Measurements from ENCODE around the gene CORO6. TPM values are rescaled to one million over a fixed set of nuclear protein-coding genes. Genes with fewer than 3 reads are reported as not detected.
"Not testable (repeated sequence)": the region's sequence is repeated elsewhere in the genome, so short reads cannot be mapped to it uniquely, and the experiment has no call there.

Gene CORO6
- 4.6 TPM for total RNA-seq

- peak in 2 of 3 donors; percentile 48 to 61 for DNase-seq (ENCODE audit: low read depth in 2 of 3, low spot score in 2 of 3)
Observed at GRCh38 chr17:29622337-29623282, at the start of gene CORO6. CORO6 (minus strand) TSS chr17:29622912; CDS start chr17:29621421, 1,491 bp downstream.

- no peak for DNase-seq (ENCODE audit: low read depth in 2 of 3, low spot score in 2 of 3)
Observed at GRCh38 chr17:29671661-29672060, 48.9 kb upstream of the CORO6 start.

GRCh38 chr17:29669266-29669665 lies 46.6 kb upstream of the CORO6 start:
- DNase-seq (ENCODE audit: low read depth in 2 of 3, low spot score in 2 of 3), result no peak

GRCh38 chr17:29667969-29668368 lies 45.3 kb upstream of the CORO6 start:
- DNase-seq (ENCODE audit: low read depth in 2 of 3, low spot score in 2 of 3), result no peak

GRCh38 chr17:29665481-29665810 lies 42.7 kb upstream of the CORO6 start:
- no peak for DNase-seq (ENCODE audit: low read depth in 2 of 3, low spot score in 2 of 3)

- DNase-seq (ENCODE audit: low read depth in 2 of 3, low spot score in 2 of 3), result no peak
Observed at GRCh38 chr17:29664743-29665480, 42.2 kb upstream of the CORO6 start.

- no peak for DNase-seq (ENCODE audit: low read depth in 2 of 3, low spot score in 2 of 3)
Observed at GRCh38 chr17:29663155-29663554, 40.4 kb upstream of the CORO6 start.

- DNase-seq (ENCODE audit: low read depth in 2 of 3, low spot score in 2 of 3), result no peak
Observed at GRCh38 chr17:29661213-29661612, 38.5 kb upstream of the CORO6 start.

GRCh38 chr17:29659155-29659554 lies 36.4 kb upstream of the CORO6 start:
- peak in 1 of 3 donors; percentile 55 for DNase-seq (ENCODE audit: low read depth in 2 of 3, low spot score in 2 of 3)

- DNase-seq (ENCODE audit: low read depth in 2 of 3, low spot score in 2 of 3), result no peak
Observed at GRCh38 chr17:29655323-29655722, 32.6 kb upstream of the CORO6 start.

- no peak for DNase-seq (ENCODE audit: low read depth in 2 of 3, low spot score in 2 of 3)
Observed at GRCh38 chr17:29653995-29654714, 31.4 kb upstream of the CORO6 start.

GRCh38 chr17:29652976-29653375 lies 30.3 kb upstream of the CORO6 start:
- no peak for DNase-seq (ENCODE audit: low read depth in 2 of 3, low spot score in 2 of 3)

GRCh38 chr17:29651913-29652312 lies 29.2 kb upstream of the CORO6 start:
- not testable (repeated sequence) for DNase-seq (ENCODE audit: low read depth in 2 of 3, low spot score in 2 of 3)

GRCh38 chr17:29650396-29650795 lies 27.7 kb upstream of the CORO6 start:
- no peak for DNase-seq (ENCODE audit: low read depth in 2 of 3, low spot score in 2 of 3)

GRCh38 chr17:29649359-29649758 lies 26.6 kb upstream of the CORO6 start:
- no peak for DNase-seq (ENCODE audit: low read depth in 2 of 3, low spot score in 2 of 3)

- no peak for DNase-seq (ENCODE audit: low read depth in 2 of 3, low spot score in 2 of 3)
Observed at GRCh38 chr17:29648005-29648404, 25.3 kb upstream of the CORO6 start.

- no peak for DNase-seq (ENCODE audit: low read depth in 2 of 3, low spot score in 2 of 3)
Observed at GRCh38 chr17:29645515-29646051, 22.9 kb upstream of the CORO6 start.

GRCh38 chr17:29643817-29644160 lies 21.1 kb upstream of the CORO6 start:
- no peak for DNase-seq (ENCODE audit: low read depth in 2 of 3, low spot score in 2 of 3)

- no peak for DNase-seq (ENCODE audit: low read depth in 2 of 3, low spot score in 2 of 3)
Observed at GRCh38 chr17:29642171-29642611, 19.5 kb upstream of the CORO6 start.

- DNase-seq (ENCODE audit: low read depth in 2 of 3, low spot score in 2 of 3), result peak in 2 of 3 donors; percentile 50 to 81
Observed at GRCh38 chr17:29640981-29641642, 18.4 kb upstream of the CORO6 start.
